ENCODE results near the gene ZACN. TPM values are rescaled to one million over a fixed set of nuclear protein-coding genes. Genes with fewer than 3 reads are reported as not detected.

ZACN gene
- total RNA-seq, 1 donor from 2014 or later: 0.23 TPM

DNA sequence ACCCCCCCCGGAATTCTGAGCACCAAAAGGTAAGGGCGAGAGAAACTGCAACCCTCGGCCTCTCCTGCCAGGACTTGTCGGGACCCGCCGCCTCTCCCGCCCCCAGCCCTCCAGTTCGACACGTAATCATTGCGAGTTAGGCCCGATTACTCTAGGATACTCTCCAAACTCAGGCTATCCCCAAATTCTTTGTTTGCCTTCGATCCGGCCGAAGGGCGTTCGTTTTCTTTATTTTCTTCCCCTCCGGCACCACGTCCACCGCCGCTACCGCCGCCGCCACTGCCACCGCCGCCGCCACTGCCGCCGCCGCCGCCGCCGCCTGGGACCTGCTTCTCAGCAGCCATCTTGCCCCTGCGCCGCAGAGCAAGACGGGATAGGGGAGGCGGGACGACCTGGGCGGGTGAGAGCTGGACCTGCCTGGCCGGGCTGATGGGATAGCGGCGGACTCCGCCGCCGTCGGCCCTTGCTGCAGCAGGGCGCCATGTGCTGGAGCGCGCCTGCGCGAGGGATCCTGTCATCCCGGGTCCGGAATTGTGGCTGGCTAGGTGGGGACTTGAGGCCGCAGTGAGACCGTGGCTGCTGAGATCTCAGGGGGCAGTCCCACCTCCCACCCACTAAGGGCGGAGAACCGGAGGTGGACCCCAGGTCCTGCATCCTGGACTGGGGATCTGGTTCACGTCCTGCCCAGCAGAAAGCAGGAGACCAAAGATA is 6.7 kb upstream of the ZACN start, which contains the start of gene SRP68:
TSS of gene SRP68 (minus strand) at position 370 of the 711 bp plus-strand sequence. CDS start at position 344, 26 bp downstream.
- H3K4me3 ChIP-seq (ENCODE audit: insufficient read depth, low read depth, low read length): peak within 1 kb of the TSS; percentile 93
- DNase-seq (ENCODE audit: low read depth) (peak; percentile 84), FAIRE-seq (no peak)
- H3K27ac Mint-ChIP-seq (ENCODE audit: unreplicated experiment): peak within 1 kb of the TSS; percentile 95
- H3K4me2 ChIP-seq (ENCODE audit: low read length): peak within 1 kb of the TSS; percentile 89
- H3K27me3 Mint-ChIP-seq (ENCODE audit: low read depth, unreplicated experiment): peaks cover 31% of the 10 kb centered on the region
- peak within 1 kb of the TSS; percentile 94 for H3K9ac ChIP-seq (ENCODE audit: low read length)
- H3K79me2 ChIP-seq (ENCODE audit: insufficient read depth, low read length): peaks cover 51% of the 10 kb centered on the region
- H3K27ac ChIP-seq (ENCODE audit: low read depth, low read length): peak within 1 kb of the TSS; percentile 79
- peaks cover 3% of the 10 kb centered on the region for H3K36me3 ChIP-seq (ENCODE audit: insufficient read depth, low read length)
- H3K9me3 Mint-ChIP-seq (ENCODE audit: unreplicated experiment): no peaks in the 10 kb centered on the region
- peak within 1 kb of the TSS; percentile 95 for H3K4me3 Mint-ChIP-seq (ENCODE audit: unreplicated experiment)
- H3K4me1 Mint-ChIP-seq (ENCODE audit: low read depth, unreplicated experiment): peaks cover 4% of the 10 kb centered on the region
- peaks cover 6% of the 10 kb centered on the region for H3K36me3 Mint-ChIP-seq (ENCODE audit: low read depth, unreplicated experiment)
- H4K20me1 ChIP-seq (ENCODE audit: insufficient read depth, low read length): peaks cover 34% of the 10 kb centered on the region
- H3K9me3 ChIP-seq (ENCODE audit: insufficient read depth, low read depth, low read length): no peaks in the 10 kb centered on the region
- no peak for TF ChIP-seq EZH2 (IDR thresholded peaks at IDR 0.05; ENCODE audit: insufficient read depth, low read length)
- TF ChIP-seq, protein P1, sequence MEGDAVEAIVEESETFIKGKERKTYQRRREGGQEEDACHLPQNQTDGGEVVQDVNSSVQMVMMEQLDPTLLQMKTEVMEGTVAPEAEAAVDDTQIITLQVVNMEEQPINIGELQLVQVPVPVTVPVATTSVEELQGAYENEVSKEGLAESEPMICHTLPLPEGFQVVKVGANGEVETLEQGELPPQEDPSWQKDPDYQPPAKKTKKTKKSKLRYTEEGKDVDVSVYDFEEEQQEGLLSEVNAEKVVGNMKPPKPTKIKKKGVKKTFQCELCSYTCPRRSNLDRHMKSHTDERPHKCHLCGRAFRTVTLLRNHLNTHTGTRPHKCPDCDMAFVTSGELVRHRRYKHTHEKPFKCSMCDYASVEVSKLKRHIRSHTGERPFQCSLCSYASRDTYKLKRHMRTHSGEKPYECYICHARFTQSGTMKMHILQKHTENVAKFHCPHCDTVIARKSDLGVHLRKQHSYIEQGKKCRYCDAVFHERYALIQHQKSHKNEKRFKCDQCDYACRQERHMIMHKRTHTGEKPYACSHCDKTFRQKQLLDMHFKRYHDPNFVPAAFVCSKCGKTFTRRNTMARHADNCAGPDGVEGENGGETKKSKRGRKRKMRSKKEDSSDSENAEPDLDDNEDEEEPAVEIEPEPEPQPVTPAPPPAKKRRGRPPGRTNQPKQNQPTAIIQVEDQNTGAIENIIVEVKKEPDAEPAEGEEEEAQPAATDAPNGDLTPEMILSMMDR (IDR thresholded peaks at IDR 0.05; ENCODE audit: insufficient read depth, low read depth, low read length): no peak
- H2AFZ ChIP-seq (ENCODE audit: low read depth, low read length): peak within 1 kb of the TSS; percentile 98
- peaks cover 22% of the 10 kb centered on the region for H3K4me1 ChIP-seq (ENCODE audit: insufficient read depth, low read length)
- peaks cover 38% of the 10 kb centered on the region for H3K27me3 ChIP-seq (ENCODE audit: insufficient read depth, low read length)

- Histone ChIP-seq H3K9ac (ENCODE audit: low read length) (no peak within 1 kb of the TSS), H3K9me3 (ENCODE audit: insufficient read depth, low read depth, low read length) (no peaks in the 10 kb centered on the region), H3K4me2 (ENCODE audit: low read length) (peak within 1 kb of the TSS; percentile 37), H2AFZ (ENCODE audit: low read depth, low read length) (no peak within 1 kb of the TSS), H4K20me1 (ENCODE audit: insufficient read depth, low read length) (peaks cover 35% of the 10 kb centered on the region), H3K27ac (ENCODE audit: low read depth, low read length) (no peak within 1 kb of the TSS), H3K79me2 (ENCODE audit: insufficient read depth, low read length) (peaks cover 30% of the 10 kb centered on the region), H3K4me1 (ENCODE audit: insufficient read depth, low read length) (peaks cover 22% of the 10 kb centered on the region), H3K36me3 (ENCODE audit: insufficient read depth, low read length) (no peaks in the 10 kb centered on the region), H3K4me3 (ENCODE audit: insufficient read depth, low read depth, low read length) (no peak within 1 kb of the TSS), H3K27me3 (ENCODE audit: insufficient read depth, low read length) (peaks cover 61% of the 10 kb centered on the region)
- Mint-ChIP-seq H3K27ac (ENCODE audit: unreplicated experiment) (peak within 1 kb of the TSS; percentile 53), H3K27me3 (ENCODE audit: low read depth, unreplicated experiment) (peaks cover 50% of the 10 kb centered on the region), H3K4me3 (ENCODE audit: unreplicated experiment) (peak within 1 kb of the TSS; percentile 54), H3K4me1 (ENCODE audit: low read depth, unreplicated experiment) (peaks cover 4% of the 10 kb centered on the region), H3K9me3 (ENCODE audit: unreplicated experiment) (no peaks in the 10 kb centered on the region), H3K36me3 (ENCODE audit: low read depth, unreplicated experiment) (peaks cover 6% of the 10 kb centered on the region)
- FAIRE-seq (no peak), DNase-seq (ENCODE audit: low read depth) (no peak)
- peak; percentile 91 for TF ChIP-seq EZH2 (IDR thresholded peaks at IDR 0.05; ENCODE audit: insufficient read depth, low read length)
- TF ChIP-seq, protein P1 (IDR thresholded peaks at IDR 0.05; ENCODE audit: insufficient read depth, low read depth, low read length): no peak
Observed at GRCh38 chr17:76074390-76075363, 4.3 kb upstream of the ZACN start, which contains the start of gene GALR2. Gene GALR2 (plus strand): TSS chr17:76074781. CDS start chr17:76074884, 103 bp downstream.

All from astrocyte (in vitro differentiated cells and primary cell).